BE2C (cell line): ENCODE measurements around the gene ESRRG.

ENCODE experiments used
- DNase-seq: peaks from one replicate; pipeline ENCODE4 v3.0.0-alpha.2; 2020
- H3K27me3 ChIP-seq: fragments of 250-450 bp; sonication (Bioruptor Pico); 2 replicates; pipeline ENCODE4 v1.5.1; 2020; ENCODE audit warnings: mild to moderate bottlenecking
- H3K36me3 ChIP-seq: fragments of 250-450 bp; sonication (Bioruptor Pico); 2 replicates; pipeline ENCODE4 v1.5.1; 2020; ENCODE audit warnings: mild to moderate bottlenecking
- H3K4me1 ChIP-seq: fragments of 250-450 bp; sonication (Bioruptor Pico); 2 replicates; pipeline ENCODE4 v1.5.1; 2020
- H3K4me3 ChIP-seq: 2 replicates; pipeline ENCODE4 v1.5.1; 2011; ENCODE audit warnings: low read depth, low read length
- H3K9me3 ChIP-seq: fragments of 250-450 bp; sonication (Bioruptor Pico); 2 replicates; pipeline ENCODE4 v1.5.1; 2020
- CTCF ChIP-seq: IDR thresholded peaks from 2 replicates; pipeline ENCODE4 v1.5.1; 2012; ENCODE audit warnings: mild to moderate bottlenecking, low read depth, low read length

The ESRRG gene

GRCh38 chr1:216679108-216679507, 44.1 kb downstream of the ESRRG start:
- TF ChIP-seq CTCF = no peak
- DNase-seq = no peak
- Histone ChIP-seq H3K27me3 (no peaks in the 10 kb centered on the region), H3K9me3 (no peaks in the 10 kb centered on the region), H3K36me3 (peaks cover 82% of the 10 kb centered on the region), H3K4me3 (no peak overlapping the region), H3K4me1 (peaks cover 6% of the 10 kb centered on the region)

GRCh38 chr1:216670118-216670883, 52.9 kb downstream of the ESRRG start:
- H3K4me3 ChIP-seq = no peak overlapping the region
- H3K36me3 ChIP-seq = peaks cover 69% of the 10 kb centered on the region
- no peak for DNase-seq
- no peaks in the 10 kb centered on the region for H3K9me3 ChIP-seq
- no peak for TF ChIP-seq CTCF
- peaks cover 6% of the 10 kb centered on the region; the same call in 1 of the 2 replicates for H3K4me1 ChIP-seq
- H3K27me3 ChIP-seq = no peaks in the 10 kb centered on the region

GRCh38 chr1:216666441-216666840, 56.8 kb downstream of the ESRRG start:
- Histone ChIP-seq H3K27me3 (no peaks in the 10 kb centered on the region), H3K4me1 (peaks cover 6% of the 10 kb centered on the region; the same call in 1 of the 2 replicates), H3K9me3 (no peaks in the 10 kb centered on the region), H3K4me3 (no peak overlapping the region), H3K36me3 (peaks cover 66% of the 10 kb centered on the region)
- DNase-seq = no peak
- no peak for TF ChIP-seq CTCF

GRCh38 chr1:216665856-216666255, 57.4 kb downstream of the ESRRG start:
- no peaks in the 10 kb centered on the region for H3K27me3 ChIP-seq
- H3K36me3 ChIP-seq = peaks cover 60% of the 10 kb centered on the region
- H3K4me3 ChIP-seq = no peak overlapping the region
- no peak for DNase-seq
- H3K4me1 ChIP-seq = peaks cover 6% of the 10 kb centered on the region; the same call in 1 of the 2 replicates
- no peaks in the 10 kb centered on the region for H3K9me3 ChIP-seq
- TF ChIP-seq CTCF = no peak

- no peak for DNase-seq
- Histone ChIP-seq H3K4me3 (no peak overlapping the region), H3K9me3 (no peaks in the 10 kb centered on the region), H3K4me1 (peaks cover 6% of the 10 kb centered on the region; the same call in 1 of the 2 replicates), H3K27me3 (no peaks in the 10 kb centered on the region), H3K36me3 (peaks cover 59% of the 10 kb centered on the region)
- no peak for TF ChIP-seq CTCF
These were observed 57.8 kb downstream of the ESRRG start for GRCh38 chr1:216665406-216665805.

- no peaks in the 10 kb centered on the region for H3K9me3 ChIP-seq
These were observed 60.5 kb downstream of the ESRRG start for GRCh38 chr1:216662681-216663080.

More at GRCh38 chr1:216662681-216663080, 60.5 kb downstream of the ESRRG start:
- TF ChIP-seq CTCF = no peak
- H3K36me3 ChIP-seq = peaks cover 54% of the 10 kb centered on the region
- H3K27me3 ChIP-seq = no peaks in the 10 kb centered on the region
- no peak for DNase-seq
- no peak overlapping the region for H3K4me3 ChIP-seq
- peaks cover 11% of the 10 kb centered on the region for H3K4me1 ChIP-seq
